B cell (primary cell): ENCODE results near the gene NR1H3.

ENCODE experiments used
- CTCF ChIP-seq: fragments of 200-600 bp; IDR thresholded peaks from one replicate; pipeline ENCODE4 v1.8.0; 2022; ENCODE audit warnings: antibody characterized with exemption, mild to moderate bottlenecking
- EZH2 ChIP-seq: IDR thresholded peaks from 2 replicates; pipeline ENCODE4 v1.6.1; 2012; ENCODE audit warnings: borderline replicate concordance, low read depth, mild to moderate bottlenecking, moderate library complexity, low read length; ENCODE audit not compliant: insufficient read depth, poor library complexity, severe bottlenecking

DNA sequence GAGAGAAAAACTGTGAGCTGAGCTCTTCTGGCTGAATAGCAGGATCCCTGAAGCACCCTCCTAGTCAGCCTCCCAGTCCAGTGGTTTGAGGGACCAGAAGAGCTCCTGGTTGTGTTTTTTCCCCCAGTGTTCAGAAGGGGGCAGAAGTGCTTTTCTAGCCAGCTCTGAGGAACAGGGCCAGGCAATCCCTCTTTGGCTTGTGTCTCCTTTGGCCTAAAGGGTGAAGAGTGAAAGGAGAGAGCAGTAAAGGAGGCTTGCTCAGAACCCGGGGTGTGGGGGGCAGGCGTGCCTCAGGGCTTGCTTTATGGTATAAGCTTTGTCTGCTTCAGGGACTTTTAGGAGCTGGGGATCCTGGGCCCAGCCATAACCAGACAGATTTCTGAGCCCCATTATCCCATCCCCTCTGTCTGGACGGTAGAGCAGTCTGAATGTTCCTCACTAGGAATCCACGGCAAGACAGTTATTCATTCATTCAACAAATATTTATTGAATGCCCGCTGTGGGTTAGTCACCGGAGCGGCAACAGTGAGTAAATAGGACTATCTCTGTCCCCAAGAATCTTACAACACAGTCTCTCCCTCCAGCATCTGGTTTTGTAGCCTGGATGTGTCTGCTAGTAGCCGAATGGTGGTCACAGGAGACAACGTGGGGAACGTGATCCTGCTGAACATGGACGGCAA, 23.7 kb upstream of the NR1H3 start:
- TF ChIP-seq EZH2 (no peak), CTCF (no peak)
